Measurements from ENCODE around the gene C4B.
"Not testable (repeated sequence)": the region's sequence is repeated elsewhere in the genome, so short reads cannot be mapped to it uniquely, and the experiment has no call there.

The C4B gene

GRCh38 chr6:32056254-32056653 lies 41.7 kb downstream of the C4B start:
- no peak for DNase-seq

- no peak for DNase-seq
Observed at GRCh38 chr6:32057966-32058365, 43.4 kb downstream of the C4B start.

GRCh38 chr6:32058511-32058963 lies 43.9 kb downstream of the C4B start:
- no peak for DNase-seq

- DNase-seq = no peak
Observed at GRCh38 chr6:32060966-32061655, 46.5 kb downstream of the C4B start.

GRCh38 chr6:32064706-32065105 lies 50.1 kb downstream of the C4B start:
- no peak for DNase-seq

GRCh38 chr6:32067521-32067920 lies 52.9 kb downstream of the C4B start:
- DNase-seq = not testable (repeated sequence)

GRCh38 chr6:32068315-32068714 lies 53.7 kb downstream of the C4B start:
- not testable (repeated sequence) for DNase-seq

GRCh38 chr6:32068867-32069266 lies 54.3 kb downstream of the C4B start:
- DNase-seq = no peak

- DNase-seq = no peak
Observed at GRCh38 chr6:32069460-32069859, 54.9 kb downstream of the C4B start.

- DNase-seq = no peak
Observed at GRCh38 chr6:32069878-32070515, 55.4 kb downstream of the C4B start.

- DNase-seq = no peak
Observed at GRCh38 chr6:32070814-32071543, 56.4 kb downstream of the C4B start.

GRCh38 chr6:32073101-32073500 lies 58.5 kb downstream of the C4B start:
- no peak for DNase-seq

GRCh38 chr6:32073613-32074012 lies 59.0 kb downstream of the C4B start:
- DNase-seq = no peak

- no peak for DNase-seq
Observed at GRCh38 chr6:32074996-32075532, 60.5 kb downstream of the C4B start.

- no peak for DNase-seq
Observed at GRCh38 chr6:32075781-32076180, 61.2 kb downstream of the C4B start.

GRCh38 chr6:32076321-32076809 lies 61.8 kb downstream of the C4B start:
- DNase-seq = no peak

GRCh38 chr6:32079566-32080290 lies 65.1 kb downstream of the C4B start:
- DNase-seq = no peak

- no peak for DNase-seq
Observed at GRCh38 chr6:32081168-32081990, 66.8 kb downstream of the C4B start.

GRCh38 chr6:32082478-32082877 lies 67.9 kb downstream of the C4B start:
- no peak for DNase-seq

- DNase-seq = no peak
Observed at GRCh38 chr6:32082935-32083334, 68.3 kb downstream of the C4B start.

GRCh38 chr6:32083812-32084768 lies 69.5 kb downstream of the C4B start:
- no peak for DNase-seq

Measured in GF-D8 (cell line).